HG03196 (cell line): ENCODE measurements around the gene GNB3.
A peak's percentile ranks its signal among the peaks of the same experiment; 100 is the strongest.
"Not testable (repeated sequence)": the region's sequence is repeated elsewhere in the genome, so short reads cannot be mapped to it uniquely, and the experiment has no call there.

Experiments
- ATAC-seq: cut with Tn5 transposase; IDR thresholded peaks from one replicate; pipeline ENCODE4 v1.9.1; 2021; ENCODE audit not compliant: unreplicated experiment

GNB3 gene

DNA sequence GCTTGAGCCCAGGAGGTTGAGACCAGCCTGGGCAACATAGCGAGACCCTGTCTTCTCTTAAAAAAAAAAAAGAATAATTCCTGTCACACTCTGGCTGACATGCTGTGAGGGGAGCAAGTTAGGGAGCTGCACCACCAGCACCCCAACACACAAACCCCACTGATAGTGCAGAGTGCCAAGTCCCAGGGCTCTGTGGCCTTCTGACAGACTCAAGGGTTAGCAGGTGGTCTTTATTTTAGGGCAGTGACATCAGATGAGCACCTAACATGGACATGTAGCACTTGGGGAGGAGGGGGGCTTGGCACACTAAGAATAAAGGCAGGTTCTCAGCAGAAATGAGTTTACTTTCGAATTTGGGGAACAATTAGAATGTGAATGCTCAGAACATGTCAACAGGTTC, 18.1 kb downstream of the GNB3 start:
- ATAC-seq = no peak

DNA sequence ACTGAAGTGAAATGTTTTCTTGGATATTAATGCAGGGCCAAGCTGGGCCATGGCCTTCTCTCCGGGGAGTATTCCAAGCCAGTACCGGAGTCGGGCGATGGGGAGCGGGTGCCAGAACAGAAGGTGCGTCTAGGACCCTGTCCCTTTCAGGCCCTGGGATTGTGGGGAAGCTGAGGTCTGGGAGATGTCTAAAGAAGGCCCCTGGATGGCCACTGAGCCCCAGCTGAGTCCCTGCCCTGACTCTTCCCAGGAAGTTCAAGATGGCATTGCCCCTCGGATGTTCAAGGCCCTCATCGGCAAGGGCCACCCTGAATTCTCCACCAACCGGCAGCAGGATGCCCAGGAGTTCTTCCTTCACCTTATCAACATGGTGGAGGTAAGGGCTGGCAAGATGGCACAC, 19.4 kb downstream of the GNB3 start:
- no peak for ATAC-seq

DNA sequence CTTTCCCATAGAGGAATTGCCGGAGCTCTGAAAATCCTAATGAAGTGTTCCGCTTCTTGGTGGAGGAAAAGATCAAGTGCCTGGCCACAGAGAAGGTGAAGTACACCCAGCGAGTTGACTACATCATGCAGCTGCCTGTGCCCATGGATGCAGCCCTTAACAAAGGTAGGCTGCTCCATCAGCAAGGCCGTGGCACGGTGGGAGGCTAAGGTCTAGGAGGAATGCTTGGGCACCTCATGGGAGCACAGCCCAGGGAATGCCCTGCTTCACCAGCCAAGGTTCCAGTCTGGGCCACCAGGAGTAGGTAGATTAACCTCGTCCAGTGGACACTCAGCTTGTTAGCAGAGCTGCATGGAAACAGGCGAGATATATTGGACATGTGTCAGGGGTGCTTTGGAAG, 20.2 kb downstream of the GNB3 start:
- no peak for ATAC-seq

DNA sequence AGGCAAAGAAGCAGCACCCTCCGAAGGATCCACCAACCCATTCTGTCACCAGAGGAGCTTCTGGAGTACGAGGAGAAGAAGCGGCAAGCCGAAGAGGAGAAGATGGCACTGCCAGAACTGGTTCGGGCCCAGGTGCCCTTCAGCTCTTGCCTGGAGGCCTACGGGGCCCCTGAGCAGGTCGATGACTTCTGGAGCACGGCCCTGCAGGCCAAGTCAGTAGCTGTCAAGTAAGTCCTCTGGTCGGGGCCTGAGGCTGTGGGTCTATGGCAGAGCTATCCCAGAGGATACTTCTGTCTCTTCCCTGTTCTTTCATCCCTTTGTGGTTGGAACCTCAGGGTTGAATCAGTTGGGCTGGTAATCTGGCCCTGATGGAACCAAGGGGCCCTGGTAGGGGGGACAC, 20.7 kb downstream of the GNB3 start:
- no peak for ATAC-seq

DNA sequence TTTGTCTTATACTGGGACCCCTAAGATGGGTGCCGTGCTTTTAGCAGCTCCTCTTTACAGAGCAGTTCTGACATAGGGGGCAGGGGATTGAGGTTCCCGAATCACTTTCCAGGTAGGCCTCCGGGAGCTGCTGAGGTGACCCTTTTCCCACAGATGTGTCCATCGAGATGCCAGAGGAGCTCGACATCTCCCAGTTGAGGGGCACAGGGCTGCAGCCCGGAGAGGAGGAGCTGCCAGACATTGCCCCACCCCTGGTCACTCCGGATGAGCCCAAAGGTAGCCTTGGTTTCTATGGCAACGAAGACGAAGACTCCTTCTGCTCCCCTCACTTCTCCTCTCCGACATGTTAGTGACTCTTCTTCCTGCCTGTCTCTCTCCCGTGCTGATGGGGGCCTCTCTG, 22.3 kb downstream of the GNB3 start:
- ATAC-seq = no peak

DNA sequence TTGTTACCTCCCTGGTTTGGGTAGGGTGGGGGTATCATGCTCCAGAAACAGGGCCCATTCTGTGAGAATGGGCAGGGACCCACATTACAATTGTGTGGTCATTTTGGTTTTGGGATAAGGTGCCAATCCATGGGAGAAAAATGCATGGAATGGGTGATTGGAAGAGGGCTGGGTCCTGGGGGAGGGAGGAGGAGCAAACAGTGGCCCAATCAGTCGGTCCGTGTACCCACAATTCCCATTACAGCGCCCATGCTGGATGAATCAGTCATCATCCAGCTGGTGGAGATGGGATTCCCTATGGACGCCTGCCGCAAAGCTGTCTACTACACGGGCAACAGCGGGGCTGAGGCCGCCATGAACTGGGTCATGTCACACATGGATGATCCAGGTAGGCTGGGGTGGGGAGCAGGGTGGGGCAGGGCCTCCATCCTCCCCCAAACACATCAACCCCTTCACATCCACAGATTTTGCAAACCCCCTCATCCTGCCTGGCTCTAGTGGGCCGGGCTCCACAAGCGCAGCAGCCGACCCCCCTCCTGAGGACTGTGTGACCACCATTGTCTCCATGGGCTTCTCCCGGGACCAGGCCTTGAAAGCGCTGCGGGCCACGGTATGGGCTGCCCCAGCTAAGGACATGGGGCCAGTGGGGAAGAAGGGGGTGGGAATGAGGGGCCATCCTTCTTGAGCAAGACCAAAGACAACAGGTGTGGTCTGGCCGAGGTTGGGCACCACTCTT, 23.0 kb downstream of the GNB3 start:
- no peak for ATAC-seq

DNA sequence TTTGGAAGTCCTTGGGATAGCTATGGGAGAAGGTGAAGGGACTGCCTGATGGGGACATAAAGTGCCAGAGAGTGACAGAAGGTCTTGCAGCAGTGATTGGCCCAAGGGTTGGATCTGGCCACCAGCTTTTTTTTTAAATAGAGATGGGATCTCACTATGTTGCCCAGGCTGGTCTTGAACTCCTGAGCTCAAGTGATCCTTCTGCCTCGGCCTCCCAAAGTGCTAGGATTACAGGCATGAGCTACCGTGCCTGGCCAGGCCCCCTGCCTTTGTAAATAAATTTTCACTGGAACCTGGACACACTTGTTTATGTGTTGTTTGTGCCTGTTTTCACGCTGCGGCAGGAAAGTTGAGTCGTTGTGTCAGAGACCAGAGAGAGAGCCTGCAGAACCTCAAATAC, 24.6 kb downstream of the GNB3 start:
- ATAC-seq = not testable (repeated sequence)

DNA sequence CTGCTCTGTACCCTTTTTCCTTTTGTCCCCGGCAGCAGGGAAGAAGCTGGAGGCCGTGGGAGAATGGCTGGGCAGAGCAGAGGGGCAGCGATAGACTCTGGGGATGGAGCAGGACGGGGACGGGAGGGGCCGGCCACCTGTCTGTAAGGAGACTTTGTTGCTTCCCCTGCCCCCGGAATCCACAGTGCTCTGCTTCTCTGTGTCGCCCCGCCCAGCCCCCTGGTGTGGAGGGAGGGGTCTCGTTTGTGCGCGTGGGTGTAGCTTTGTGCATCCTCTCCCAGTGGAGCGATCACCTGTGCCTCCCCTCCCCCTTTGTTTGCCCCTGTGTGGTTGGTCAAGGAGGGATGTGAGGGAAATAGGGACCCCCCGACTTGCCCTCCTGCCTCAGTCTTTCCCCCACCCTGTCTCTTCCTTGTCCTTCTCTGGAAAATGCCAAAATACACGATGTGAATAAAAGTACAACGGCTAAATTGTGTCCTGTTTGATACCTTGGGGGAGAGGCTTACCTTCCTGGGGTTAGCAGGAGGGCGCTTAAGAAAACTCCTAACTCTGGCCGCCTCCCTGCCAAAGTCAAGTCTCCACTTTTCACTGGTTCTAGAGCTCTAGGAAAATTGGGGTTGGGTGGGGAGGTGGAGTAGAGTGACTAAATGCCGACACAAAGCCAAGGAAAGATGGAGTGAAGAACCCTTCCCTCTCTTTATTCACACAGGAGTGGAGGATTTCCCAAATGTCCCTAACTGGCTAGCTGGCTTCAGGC, 25.6 kb downstream of the GNB3 start:
- ATAC-seq = no peak

DNA sequence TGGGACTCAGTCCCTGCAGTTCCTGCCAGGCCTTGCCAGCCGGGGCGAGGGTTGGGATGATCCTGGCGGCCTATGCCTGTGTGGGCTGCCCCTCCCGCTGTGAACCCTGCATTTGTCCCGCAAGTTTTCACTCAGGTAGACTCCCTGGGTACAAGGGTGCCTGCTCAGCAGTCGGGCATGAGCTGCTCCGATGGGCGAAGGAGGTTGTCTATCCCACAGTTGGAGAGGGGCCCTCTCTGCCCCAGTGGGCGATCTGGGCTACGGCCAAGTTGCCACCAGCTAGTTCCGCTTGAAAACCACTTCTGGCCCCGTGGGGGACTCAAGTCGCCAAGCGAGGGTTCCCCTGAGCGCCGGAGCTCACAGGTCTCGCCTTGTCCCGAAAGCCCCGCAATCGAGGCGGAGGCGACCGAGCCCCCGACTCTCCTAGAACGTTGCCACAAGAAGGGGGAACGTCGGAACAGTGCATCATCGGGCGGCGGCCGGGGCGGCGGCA, 26.2 kb downstream of the GNB3 start:
- no peak for ATAC-seq

DNA sequence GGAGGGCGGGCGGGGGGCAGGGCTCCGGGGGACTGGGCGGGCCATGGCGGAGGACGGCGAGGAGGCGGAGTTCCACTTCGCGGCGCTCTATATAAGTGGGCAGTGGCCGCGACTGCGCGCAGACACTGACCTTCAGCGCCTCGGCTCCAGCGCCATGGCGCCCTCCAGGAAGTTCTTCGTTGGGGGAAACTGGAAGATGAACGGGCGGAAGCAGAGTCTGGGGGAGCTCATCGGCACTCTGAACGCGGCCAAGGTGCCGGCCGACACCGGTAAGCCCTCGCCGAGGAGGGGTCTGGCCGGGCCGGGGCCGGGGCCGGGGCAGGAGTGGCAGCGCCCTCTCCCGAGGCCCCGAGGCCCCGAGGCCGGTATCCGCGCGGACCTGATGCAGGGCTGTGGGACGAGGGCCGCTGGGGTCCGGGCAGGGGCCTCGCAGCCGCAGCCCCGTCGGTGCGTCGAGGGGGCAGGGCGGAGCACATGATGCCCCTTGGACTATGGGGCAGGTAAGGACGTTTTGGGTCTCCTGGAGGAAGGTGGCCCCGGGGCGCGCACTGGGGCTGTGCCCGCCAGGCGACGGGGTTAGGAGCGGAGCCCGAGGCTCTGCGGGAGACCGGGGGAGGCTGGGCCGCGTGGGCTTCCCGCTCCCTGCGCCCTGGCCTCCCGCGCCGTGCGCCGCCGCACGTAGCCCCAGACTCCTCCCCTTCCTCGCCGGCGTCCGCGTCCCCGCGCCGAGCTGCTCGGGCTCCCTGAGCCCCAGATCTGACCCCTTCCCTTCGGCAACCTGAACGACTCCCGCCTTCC, 26.9 kb downstream of the GNB3 start, which contains the start of gene TPI1:
Gene TPI1 (plus strand): TSS at position 119 of the 798 bp plus-strand sequence. CDS start 36 bp downstream, at position 155.
- ATAC-seq = no peak

DNA sequence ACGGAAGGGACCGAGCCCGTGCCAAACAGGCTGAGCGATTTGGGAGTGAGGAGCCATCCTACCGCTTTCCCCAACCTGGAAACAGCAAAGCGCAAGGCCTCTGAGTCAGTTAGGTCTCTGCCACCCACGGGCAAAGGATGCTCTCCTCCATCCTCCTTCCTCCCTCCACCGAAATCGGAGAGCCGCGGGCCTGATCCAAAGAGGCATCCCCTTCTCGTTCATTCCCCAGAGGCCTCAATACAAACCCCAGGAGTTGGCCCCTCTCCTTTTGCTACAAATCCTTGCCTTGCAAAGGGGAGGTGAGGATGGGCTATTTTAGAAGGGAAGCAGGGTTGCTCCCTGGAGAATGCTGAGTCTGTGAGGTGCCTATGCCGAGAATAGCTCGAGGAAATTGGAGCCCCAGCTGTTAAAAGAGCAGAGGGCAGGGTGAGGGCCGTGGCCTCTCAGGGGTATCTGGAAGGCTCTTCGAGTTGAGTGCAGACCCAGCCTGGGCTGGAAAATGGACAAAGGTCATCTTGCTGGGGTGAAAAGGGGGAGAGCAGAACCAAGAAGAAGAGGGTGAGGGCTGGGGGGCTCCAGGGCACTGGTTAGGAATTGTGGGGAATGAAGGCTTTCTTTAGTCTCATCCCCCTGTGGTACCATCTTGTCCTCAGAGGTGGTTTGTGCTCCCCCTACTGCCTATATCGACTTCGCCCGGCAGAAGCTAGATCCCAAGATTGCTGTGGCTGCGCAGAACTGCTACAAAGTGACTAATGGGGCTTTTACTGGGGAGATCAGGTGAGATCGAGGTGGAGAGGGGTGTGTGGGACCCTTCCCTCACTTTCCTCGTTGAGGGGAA, 27.7 kb downstream of the GNB3 start:
- ATAC-seq = no peak

DNA sequence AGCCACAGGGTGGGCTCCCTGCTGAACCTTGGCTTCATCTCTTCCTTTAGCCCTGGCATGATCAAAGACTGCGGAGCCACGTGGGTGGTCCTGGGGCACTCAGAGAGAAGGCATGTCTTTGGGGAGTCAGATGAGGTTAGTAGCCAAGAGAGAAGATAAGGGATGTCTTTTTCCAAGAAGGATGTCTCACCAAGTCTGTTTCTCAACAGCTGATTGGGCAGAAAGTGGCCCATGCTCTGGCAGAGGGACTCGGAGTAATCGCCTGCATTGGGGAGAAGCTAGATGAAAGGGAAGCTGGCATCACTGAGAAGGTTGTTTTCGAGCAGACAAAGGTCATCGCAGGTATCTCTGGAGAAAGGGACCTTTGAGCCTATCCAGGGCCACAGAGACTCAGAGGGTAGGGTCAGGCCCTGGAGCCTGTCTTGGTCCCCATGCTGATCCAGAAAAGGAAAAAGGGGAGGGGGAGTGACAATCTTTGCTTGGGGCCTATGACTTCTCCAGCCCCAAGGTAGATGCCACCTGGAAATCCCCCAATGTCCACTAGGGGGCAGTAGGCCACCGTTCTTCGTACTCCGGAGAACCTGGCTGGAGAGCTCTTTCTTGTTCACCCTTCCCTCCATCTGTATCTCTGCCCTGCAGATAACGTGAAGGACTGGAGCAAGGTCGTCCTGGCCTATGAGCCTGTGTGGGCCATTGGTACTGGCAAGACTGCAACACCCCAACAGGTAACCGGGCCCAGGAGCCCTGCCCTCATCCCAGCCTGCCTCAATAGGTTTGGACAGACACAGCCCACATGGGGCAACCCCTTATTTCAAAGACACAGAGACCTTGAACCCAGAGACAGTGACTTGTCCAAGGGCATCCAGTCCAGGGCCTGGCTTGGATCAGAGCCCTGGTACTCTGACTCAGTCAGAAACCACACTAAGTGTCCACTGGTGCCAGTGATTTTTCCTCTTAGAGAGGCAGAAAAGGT, 28.6 kb downstream of the GNB3 start:
- no peak for ATAC-seq

DNA sequence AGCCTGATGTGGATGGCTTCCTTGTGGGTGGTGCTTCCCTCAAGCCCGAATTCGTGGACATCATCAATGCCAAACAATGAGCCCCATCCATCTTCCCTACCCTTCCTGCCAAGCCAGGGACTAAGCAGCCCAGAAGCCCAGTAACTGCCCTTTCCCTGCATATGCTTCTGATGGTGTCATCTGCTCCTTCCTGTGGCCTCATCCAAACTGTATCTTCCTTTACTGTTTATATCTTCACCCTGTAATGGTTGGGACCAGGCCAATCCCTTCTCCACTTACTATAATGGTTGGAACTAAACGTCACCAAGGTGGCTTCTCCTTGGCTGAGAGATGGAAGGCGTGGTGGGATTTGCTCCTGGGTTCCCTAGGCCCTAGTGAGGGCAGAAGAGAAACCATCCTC, 29.6 kb downstream of the GNB3 start:
- not testable (repeated sequence) for ATAC-seq

DNA sequence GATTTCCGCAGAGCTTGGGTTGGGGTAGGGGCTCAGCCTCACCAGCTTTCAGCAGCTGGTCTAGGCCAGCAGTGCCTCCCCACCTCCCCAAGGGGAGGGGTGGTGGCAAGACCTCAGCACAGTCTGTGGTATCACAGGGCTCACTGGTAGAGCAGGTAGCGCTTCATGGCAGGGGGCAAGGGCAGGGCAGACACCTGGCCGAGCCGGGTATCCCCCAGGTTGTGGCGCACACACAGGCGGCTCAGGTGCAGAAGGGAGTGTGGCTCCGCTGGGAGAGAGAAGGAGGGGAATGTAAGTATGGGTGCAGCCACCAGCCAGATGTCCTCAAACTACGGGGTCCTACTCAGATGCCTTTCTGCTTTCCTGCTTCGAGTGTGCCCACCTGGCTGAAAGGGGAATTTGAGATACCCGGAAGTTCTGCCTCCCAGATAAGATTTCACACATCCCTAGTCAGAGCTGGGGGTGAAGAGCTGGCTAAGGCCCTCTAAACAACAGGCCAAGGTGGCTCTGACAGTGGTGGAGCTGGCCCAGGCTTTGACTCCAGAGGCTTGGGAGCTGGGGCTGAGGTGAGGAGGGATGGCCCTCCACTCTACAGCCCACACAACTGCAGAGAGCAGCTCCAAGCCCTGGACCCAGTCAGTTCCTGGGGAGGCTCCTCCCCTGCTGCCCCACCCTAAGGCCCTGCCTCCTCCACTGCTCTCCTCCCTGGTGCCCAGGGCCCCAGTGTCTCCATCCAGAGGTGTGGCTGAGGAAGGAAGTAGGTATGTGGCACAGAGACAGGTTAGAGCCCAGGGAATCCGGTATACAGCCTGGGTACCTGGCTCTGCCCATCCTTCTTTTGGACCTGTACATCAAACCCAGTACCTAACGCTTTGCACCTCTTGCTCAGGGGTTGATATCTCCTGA, 30.6 kb downstream of the GNB3 start:
- ATAC-seq = no peak

DNA sequence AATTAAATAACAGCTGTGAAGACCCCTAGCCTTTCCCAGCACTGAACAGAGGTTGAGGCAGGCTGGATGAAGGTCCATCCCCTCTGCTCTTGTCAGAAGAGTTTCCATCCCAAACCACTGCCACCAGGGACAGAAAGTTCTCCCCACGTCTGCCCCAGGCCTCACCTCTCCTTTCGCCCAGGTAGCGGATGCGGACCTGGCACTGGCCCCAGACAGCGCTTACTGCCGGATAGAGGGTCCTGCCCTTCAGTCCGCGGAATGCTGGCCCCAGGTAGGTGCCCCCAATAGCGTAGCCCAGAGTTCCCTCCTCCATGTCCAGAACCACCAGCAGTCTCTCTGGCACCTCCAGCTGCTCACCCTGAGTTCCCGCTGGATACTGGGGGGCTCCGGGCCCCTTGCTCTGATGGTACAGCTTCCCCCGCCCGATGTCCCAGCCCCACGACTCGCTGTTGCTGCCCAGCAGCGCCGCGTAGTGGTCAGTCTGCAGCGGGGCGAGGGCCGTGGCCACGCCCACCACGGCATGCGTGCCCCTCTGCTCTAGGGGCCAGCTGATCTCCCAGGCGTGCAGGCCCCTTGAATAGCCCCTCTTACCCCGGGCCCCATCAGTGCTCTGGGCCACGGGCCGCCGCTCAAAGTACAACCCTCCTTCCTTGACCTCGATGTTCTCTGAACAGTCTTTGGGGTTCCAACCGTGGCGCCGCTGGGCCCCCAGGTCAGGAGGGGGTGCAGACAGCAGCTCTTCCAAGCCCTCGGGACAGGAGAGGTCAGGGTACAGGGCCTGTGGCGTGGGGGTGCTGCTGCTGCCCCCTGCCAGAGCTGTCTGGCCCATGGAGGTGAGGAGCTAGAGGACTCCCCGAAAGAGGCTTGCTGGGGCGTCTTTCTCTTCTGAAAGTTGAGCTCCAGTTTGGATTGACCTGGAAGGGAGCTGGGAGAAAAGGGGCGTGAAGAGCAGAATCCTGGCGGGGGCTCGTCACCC, 31.6 kb downstream of the GNB3 start:
- ATAC-seq = no peak

DNA sequence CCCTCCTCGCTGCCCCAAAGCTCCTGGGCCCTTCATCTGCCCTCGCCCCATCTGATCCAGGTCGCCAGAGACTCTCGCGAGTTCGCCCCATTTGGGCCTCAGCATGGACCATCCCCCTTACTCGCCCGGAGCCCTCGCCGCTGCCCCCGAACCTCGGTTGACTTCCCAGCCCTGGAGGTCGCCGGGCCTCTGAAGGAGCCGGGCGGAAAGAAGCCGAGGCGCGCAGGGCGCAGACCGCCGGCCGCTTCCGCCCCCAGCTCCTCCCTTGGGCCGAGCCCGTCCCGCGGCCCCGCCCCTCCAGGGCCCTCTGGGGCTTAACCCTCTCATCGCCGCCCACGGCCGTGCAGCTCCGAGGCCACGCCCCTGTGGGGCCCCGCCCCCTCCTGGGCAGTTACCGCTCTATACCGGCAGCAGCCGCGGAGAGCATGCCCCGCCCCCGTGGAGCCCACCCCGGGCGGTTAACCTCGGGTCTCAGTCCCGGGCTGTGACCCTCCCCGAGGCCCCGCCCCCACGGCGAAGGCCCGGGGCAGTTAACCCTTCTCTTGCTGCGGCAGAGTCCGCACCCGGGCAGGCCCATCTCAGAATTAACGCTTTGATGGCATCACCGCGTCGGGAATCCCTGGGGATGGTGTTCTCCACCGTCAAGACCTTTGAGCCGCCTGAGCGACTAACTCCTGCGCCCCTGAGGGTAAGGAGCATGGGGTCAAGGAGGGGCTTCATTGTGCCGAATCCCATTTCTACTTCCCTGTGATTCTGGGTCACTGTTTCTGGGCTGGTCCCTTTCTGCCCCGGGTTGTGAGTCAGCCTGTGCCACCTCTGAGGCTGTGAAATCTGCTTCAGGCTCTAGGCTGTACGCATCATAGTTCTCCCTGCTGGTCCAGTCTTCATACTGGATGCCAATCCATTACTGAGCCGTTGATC, 32.6 kb downstream of the GNB3 start, which contains the start of gene SPSB2:
Gene SPSB2 (minus strand): TSS at position 210 of the 921 bp plus-strand sequence. CDS start 402 bp downstream, outside the sequence.
- ATAC-seq = peak; percentile 52
